Lung (tissue), 12 donors: Measurements from ENCODE around the gene PKMYT1. TPM values are rescaled to one million over a fixed set of nuclear protein-coding genes. Genes with fewer than 3 reads are reported as not detected.
A peak's percentile ranks its signal among the peaks of the same experiment; 100 is the strongest.

ENCODE experiments used
- ATAC-seq: fragments of 200-7000 bp; cut with Tn5 transposase; one replicate; pipeline ENCODE4 v1.9.1; 2020; ENCODE audit warnings: moderate number of reproducible peaks; ENCODE audit not compliant: insufficient read depth, low FRiP score
- DNase-seq, 3 donors: peaks; one replicate each; pipeline ENCODE4 v3.0.0-alpha.2; 2013 to 2017
- H3K27ac ChIP-seq, 2 donors: one replicate each; pipeline ENCODE4 v1.5.1; 2013; ENCODE audit warnings: mild to moderate bottlenecking in 2 of 2, moderate library complexity in 2 of 2, control low read depth in 1 of 2, inconsistent platforms in 1 of 2, low read depth in 1 of 2, low read length in 1 of 2
- H3K27me3 ChIP-seq, 3 donors: one replicate each; pipeline ENCODE4 v1.5.1; 2013; ENCODE audit warnings: low read length in 2 of 3; ENCODE audit not compliant: control insufficient read depth in 3 of 3, insufficient read depth in 3 of 3
- H3K36me3 ChIP-seq, 4 donors: one replicate each; pipeline ENCODE4 v1.5.1; 2013; ENCODE audit warnings: low read length in 4 of 4, mild to moderate bottlenecking in 1 of 4, moderate library complexity in 1 of 4; ENCODE audit not compliant: control insufficient read depth in 4 of 4, insufficient read depth in 4 of 4
- H3K4me1 ChIP-seq, 5 donors: one replicate each; pipeline ENCODE4 v1.5.1; 2013; ENCODE audit warnings: low read length in 5 of 5, mild to moderate bottlenecking in 2 of 5, moderate library complexity in 1 of 5; ENCODE audit not compliant: control insufficient read depth in 5 of 5, insufficient read depth in 5 of 5
- H3K4me3 ChIP-seq: one replicate; pipeline ENCODE4 v1.5.1; 2013; ENCODE audit warnings: mild to moderate bottlenecking, control low read depth, moderate library complexity
- H3K9ac ChIP-seq, 2 donors: one replicate each; pipeline ENCODE4 v1.5.1; 2013; ENCODE audit warnings: low read length in 2 of 2, control low read depth in 1 of 2; ENCODE audit not compliant: insufficient read depth in 1 of 2
- H3K9me3 ChIP-seq, 4 donors: one replicate each; pipeline ENCODE4 v1.5.1; 2013; ENCODE audit warnings: low read length in 3 of 4, mild to moderate bottlenecking in 1 of 4, moderate library complexity in 1 of 4; ENCODE audit not compliant: control insufficient read depth in 4 of 4, insufficient read depth in 3 of 4
- WGBS, 2 donors: extraction: QIAGEN DNeasy Blood & Tissue Kit; methylation state at CpG; one replicate each; pipeline ENCODE4 v1.1.7; 2013; 5-methylcytosine and 5-hydroxymethylcytosine counted together
- polyA plus RNA-seq, 2 donors: library from polyadenylated mRNA; stranded (reverse); fragments of 200-250 nt; gene quantifications; one replicate each; pipeline ENCODE4 v1.2.1, GENCODE V29; 2013
- total RNA-seq, 2 donors: library from RNA; depleted of rRNA in 1 of 2; stranded (reverse); fragments of >200 nt in 1 of 2; gene quantifications; one replicate each; pipeline ENCODE4 v1.2.1, GENCODE V29; 2014 to 2021
- TF ChIP-seq, protein P1 (sequence below): IDR thresholded peaks from 2 replicates; pipeline ENCODE4 v1.5.1; 2012; ENCODE audit warnings: mild to moderate bottlenecking; ENCODE audit errors: control extremely low read depth, extremely low read depth
- donor health status: control.
- donor health status: control.
- donor health status: Bipolar disorder and iron deficiency.
- donor health status: healthy.
- donor health status: DM: yes; HTN: yes; CAD: no.

PKMYT1 gene
- total and polyA plus RNA-seq, 4 donors, result 2.9 to 9.4 (median 5.2) TPM

DNA sequence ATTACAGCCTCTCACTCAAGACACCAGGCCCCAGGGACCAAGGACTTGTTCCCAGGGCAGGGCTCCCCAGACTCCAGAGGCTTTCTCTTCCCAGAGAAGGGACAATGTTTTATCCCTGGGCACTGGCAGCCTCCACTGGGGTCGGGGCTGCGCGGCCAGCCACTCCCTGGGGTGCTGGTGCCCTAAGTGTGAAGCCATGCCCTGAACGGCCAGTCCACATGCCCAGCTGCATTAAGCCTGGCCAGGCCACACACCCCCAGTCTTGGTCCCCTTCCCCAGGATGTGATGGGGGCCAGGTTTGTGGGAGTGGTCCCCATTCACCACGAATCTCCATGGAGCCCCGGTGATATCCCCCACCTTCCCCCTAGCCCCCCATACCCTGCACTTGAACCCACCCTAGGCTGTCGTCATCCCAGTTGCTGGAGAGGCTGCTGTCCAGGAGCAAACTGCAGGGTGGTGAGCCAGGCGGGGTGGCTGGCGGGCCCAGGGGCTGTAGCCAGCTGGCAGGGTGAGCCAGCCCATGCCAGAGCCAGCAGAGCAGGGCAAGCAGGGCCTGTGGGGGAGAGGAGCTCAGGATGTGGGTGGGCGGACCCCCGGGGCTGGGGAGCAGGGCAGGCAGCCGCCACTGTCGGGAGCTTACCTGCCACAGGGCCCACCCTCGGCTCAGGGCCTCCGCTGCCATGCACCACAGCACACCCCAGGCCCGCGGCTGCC, 6.5 kb downstream of the PKMYT1 start:
- no peak for ATAC-seq
- no peak for DNase-seq
- H3K4me1 ChIP-seq, result peaks cover 0 to 40% (median 8%) of the 10 kb centered on the region in 5 donors
- H3K27me3 ChIP-seq, result no peaks in the 10 kb centered on the region
- H3K36me3 ChIP-seq, result no peaks in the 10 kb centered on the region
- TF ChIP-seq, protein P1, sequence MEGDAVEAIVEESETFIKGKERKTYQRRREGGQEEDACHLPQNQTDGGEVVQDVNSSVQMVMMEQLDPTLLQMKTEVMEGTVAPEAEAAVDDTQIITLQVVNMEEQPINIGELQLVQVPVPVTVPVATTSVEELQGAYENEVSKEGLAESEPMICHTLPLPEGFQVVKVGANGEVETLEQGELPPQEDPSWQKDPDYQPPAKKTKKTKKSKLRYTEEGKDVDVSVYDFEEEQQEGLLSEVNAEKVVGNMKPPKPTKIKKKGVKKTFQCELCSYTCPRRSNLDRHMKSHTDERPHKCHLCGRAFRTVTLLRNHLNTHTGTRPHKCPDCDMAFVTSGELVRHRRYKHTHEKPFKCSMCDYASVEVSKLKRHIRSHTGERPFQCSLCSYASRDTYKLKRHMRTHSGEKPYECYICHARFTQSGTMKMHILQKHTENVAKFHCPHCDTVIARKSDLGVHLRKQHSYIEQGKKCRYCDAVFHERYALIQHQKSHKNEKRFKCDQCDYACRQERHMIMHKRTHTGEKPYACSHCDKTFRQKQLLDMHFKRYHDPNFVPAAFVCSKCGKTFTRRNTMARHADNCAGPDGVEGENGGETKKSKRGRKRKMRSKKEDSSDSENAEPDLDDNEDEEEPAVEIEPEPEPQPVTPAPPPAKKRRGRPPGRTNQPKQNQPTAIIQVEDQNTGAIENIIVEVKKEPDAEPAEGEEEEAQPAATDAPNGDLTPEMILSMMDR, result no peak
- no peak overlapping the region for H3K4me3 ChIP-seq
- H3K9me3 ChIP-seq, result no peaks in the 10 kb centered on the region
- no peak overlapping the region for H3K9ac ChIP-seq
- WGBS, 2 donors, result 91 to 95% methylated on average over 17 of the region's 17 CpGs
- H3K27ac ChIP-seq, result no peak overlapping the region

DNA sequence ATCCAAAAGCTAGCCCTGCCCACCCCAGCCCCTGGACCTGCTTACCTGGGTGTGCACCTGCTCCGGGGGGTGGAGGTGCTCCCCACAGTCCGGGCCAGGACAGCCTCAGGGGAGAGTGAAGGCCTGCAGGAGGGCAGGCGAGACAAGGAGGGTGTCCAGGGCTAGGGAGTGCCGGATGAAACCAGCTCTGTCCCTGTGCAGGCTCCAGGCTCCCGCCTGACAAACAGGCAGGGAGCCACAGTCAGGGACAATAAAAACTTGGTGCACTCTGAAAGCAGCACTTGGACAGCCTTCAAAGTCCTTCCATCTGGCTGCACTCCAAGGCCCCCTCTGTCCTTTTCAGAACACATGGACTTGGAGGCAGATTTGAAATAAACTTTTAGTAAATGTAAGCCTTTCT, 7.2 kb downstream of the PKMYT1 start:
- TF ChIP-seq, protein P1, result no peak
- WGBS, 2 donors, result 87 to 92% methylated on average over 5 of the region's 5 CpGs
- Histone ChIP-seq H3K36me3 (no peaks in the 10 kb centered on the region), H3K4me1 (peaks cover 0 to 43% (median 10%) of the 10 kb centered on the region in 5 donors), H3K9ac (no peak overlapping the region), H3K4me3 (no peak overlapping the region), H3K27me3 (peaks cover 0 to 5% (median 3%) of the 10 kb centered on the region in 3 donors), H3K27ac (no peak overlapping the region), H3K9me3 (no peaks in the 10 kb centered on the region)
- peak; percentile 87 to 94 (median 89) for DNase-seq
- no peak for ATAC-seq

DNA sequence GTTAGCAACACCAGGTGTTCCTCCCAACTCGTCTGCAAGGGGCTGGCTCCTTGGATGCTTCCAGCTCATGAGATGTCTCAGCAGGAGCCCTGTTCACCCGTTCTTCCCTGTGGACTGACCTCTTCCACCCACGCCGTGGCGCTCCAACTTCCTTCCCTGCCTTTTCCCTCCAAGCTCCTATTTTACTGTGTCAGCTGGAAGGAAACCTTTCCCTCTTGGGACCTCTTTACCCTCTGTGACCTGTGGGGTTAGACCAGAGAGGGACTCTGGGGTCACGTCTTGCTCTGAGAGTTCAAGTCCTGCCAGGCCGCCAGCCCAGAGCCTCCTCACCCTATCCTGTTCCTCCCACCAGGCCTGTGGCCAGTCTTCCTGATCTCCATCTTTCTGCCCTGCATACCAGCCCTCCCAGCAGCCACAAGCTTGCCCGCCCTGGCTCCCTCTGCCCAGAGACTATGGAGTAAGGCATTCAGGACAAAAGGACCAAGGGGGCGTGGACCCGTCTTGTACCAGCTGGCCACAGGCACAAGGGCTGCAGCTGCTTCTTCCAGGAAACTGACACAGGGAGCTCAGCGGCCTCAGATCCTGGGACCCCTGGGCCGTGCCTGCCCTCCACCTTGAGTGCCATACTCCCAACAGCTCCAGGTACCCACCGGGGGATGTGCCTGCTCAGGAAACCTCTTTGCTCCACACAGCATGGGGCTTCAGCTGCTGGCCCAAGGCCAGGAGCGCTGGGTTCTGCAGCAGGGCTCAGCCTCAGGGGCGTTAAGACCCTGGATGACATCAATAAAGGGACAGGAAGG, 8.1 kb downstream of the PKMYT1 start:
- Histone ChIP-seq H3K4me1 (peaks cover 0 to 43% (median 3%) of the 10 kb centered on the region in 5 donors), H3K27ac (no peak overlapping the region), H3K4me3 (no peak overlapping the region), H3K27me3 (peaks cover 4 to 11% (median 6%) of the 10 kb centered on the region in 3 donors), H3K36me3 (no peaks in the 10 kb centered on the region), H3K9me3 (no peaks in the 10 kb centered on the region), H3K9ac (no peak overlapping the region)
- ATAC-seq, result no peak
- TF ChIP-seq, protein P1, result no peak
- DNase-seq, result no peak
- WGBS, 2 donors, result 81 to 86% methylated on average over 15 of the region's 15 CpGs
